Measurements from ENCODE around the gene UQCRHL.

DNA sequence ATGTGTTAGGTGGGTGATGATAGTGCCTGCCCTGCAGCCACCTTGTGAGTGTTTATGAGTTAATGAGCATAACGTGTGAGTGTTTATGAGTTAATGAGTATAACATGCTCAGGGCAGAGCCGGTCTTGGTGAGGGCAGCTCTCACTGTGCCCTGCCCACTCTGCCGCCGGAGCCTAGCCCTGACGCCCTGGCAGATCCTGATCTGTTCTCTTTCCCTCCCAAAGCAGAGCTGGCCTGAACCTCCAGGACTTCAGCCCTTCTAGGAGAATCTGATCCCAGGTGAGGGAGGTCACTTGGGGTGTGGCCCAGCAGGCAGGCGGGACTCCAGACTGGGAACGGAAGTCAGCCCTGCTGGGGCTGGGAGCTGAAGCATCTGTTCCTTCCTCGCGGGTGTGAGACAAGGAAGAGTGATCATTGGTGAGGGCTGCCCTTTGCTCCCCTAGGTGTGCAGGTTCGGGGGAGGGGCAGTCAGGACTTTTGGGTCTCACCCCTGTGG lies 43.1 kb downstream of the UQCRHL start:
- TF ChIP-seq, protein P1, sequence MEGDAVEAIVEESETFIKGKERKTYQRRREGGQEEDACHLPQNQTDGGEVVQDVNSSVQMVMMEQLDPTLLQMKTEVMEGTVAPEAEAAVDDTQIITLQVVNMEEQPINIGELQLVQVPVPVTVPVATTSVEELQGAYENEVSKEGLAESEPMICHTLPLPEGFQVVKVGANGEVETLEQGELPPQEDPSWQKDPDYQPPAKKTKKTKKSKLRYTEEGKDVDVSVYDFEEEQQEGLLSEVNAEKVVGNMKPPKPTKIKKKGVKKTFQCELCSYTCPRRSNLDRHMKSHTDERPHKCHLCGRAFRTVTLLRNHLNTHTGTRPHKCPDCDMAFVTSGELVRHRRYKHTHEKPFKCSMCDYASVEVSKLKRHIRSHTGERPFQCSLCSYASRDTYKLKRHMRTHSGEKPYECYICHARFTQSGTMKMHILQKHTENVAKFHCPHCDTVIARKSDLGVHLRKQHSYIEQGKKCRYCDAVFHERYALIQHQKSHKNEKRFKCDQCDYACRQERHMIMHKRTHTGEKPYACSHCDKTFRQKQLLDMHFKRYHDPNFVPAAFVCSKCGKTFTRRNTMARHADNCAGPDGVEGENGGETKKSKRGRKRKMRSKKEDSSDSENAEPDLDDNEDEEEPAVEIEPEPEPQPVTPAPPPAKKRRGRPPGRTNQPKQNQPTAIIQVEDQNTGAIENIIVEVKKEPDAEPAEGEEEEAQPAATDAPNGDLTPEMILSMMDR (IDR thresholded peaks at IDR 0.05), result no peak
- TF ChIP-seq POLR2A (IDR thresholded peaks at IDR 0.05) (no peak), EP300 (IDR thresholded peaks at IDR 0.05) (no peak)
